Loucy (cell line): ENCODE results near the gene FMNL3.

Experiments used
- EZH2phosphoT487 ChIP-seq: fragments of 200-600 bp; IDR thresholded peaks from 2 replicates; pipeline ENCODE4 v1.6.1; 2018; ENCODE audit warnings: antibody characterized with exemption, mild to moderate bottlenecking, moderate library complexity, borderline replicate concordance
- TF ChIP-seq, protein P1 (sequence below): fragments of 200-600 bp; sonication (generic); conservative IDR thresholded peaks from 2 replicates; pipeline ENCODE4 v1.5.1; 2014; ENCODE audit warnings: mild to moderate bottlenecking, antibody characterized with exemption, low read length

DNA sequence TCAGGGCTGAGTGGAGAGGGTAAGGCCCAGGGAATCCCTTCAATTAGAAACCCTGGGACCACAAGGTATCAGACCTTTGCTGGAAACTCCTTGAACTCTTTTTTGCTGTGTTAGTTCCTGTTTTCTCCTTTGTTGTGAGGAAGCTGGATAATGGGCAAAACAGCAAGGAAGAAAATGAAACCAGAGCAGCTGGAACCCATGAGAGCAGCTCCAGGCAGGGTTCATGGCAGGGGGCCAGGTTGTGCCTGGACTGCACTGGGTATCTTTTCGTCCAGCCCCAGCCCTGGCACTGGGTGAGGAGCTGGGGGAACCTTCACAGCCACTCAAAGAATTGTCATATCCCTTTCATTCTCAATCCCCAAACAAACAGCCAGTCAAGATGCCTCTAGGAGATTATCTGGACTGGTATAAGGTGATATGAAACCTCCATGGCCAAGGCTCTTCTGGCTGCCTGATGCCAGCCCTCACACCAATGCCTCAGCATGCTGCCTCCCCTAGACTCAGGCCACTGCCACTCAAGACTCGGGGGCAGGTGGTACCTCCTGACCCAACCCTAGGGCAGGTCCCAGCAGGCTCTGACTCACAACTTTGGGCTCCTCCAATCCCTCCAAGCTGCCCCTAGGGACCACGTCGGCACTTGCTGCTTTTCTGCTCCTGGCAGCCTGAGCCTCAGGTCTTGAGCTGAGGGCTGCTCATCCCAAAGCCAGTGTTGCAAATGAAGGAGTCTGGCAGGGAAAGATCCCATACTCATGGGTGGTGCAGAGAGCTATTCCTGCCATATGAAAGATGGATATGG is 118.3 kb downstream of the FMNL3 start:
- TF ChIP-seq, protein P1, sequence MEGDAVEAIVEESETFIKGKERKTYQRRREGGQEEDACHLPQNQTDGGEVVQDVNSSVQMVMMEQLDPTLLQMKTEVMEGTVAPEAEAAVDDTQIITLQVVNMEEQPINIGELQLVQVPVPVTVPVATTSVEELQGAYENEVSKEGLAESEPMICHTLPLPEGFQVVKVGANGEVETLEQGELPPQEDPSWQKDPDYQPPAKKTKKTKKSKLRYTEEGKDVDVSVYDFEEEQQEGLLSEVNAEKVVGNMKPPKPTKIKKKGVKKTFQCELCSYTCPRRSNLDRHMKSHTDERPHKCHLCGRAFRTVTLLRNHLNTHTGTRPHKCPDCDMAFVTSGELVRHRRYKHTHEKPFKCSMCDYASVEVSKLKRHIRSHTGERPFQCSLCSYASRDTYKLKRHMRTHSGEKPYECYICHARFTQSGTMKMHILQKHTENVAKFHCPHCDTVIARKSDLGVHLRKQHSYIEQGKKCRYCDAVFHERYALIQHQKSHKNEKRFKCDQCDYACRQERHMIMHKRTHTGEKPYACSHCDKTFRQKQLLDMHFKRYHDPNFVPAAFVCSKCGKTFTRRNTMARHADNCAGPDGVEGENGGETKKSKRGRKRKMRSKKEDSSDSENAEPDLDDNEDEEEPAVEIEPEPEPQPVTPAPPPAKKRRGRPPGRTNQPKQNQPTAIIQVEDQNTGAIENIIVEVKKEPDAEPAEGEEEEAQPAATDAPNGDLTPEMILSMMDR: no peak
- TF ChIP-seq EZH2phosphoT487: no peak
